SU-DHL-6 (cell line): ENCODE measurements around the gene NT5C1A.

ENCODE experiments used
- H2AFZ ChIP-seq: fragments of 200-600 bp; sonication (generic); 2 replicates; pipeline ENCODE4 v1.6.1; 2014; ENCODE audit warnings: low read depth, mild to moderate bottlenecking, moderate library complexity, mixed read lengths, antibody characterized with exemption, low read length; ENCODE audit not compliant: severe bottlenecking
- H3F3A ChIP-seq: fragments of 200-600 bp; shearing (Covaris generic); 2 replicates; pipeline ENCODE4 v1.6.0; 2016; ENCODE audit warnings: antibody characterized with exemption, mild to moderate bottlenecking; ENCODE audit not compliant: insufficient read depth
- H3K27ac ChIP-seq: fragments of 200-600 bp; sonication (generic); 2 replicates; pipeline ENCODE4 v1.5.1; 2016; ENCODE audit warnings: low read depth, mild to moderate bottlenecking, low read length, moderate library complexity, mixed read lengths
- H3K27me3 ChIP-seq: fragments of 200-600 bp; sonication (generic), shearing (Covaris generic); 2 replicates; pipeline ENCODE4 v1.6.0; 2014; ENCODE audit warnings: mild to moderate bottlenecking, low read length
- H3K36me3 ChIP-seq: fragments of 200-600 bp; sonication (generic); 2 replicates; pipeline ENCODE4 v1.6.1; 2014; ENCODE audit warnings: mild to moderate bottlenecking, low read length, mixed read lengths
- H3K4me2 ChIP-seq: fragments of 300-600, 200-600 bp; shearing (Covaris generic), sonication (generic); 2 replicates; pipeline ENCODE4 v1.6.0; 2014; ENCODE audit warnings: low read length, low read depth, mild to moderate bottlenecking; ENCODE audit not compliant: poor library complexity, severe bottlenecking
- H3K4me3 ChIP-seq: fragments of 200-600 bp; sonication (generic); 2 replicates; pipeline ENCODE4 v1.5.1; 2014; ENCODE audit warnings: antibody characterized with exemption, low read length, mild to moderate bottlenecking, mixed read lengths; ENCODE audit not compliant: insufficient read depth, poor library complexity, severe bottlenecking
- H3K79me2 ChIP-seq: fragments of 200-600 bp; sonication (generic); 2 replicates; pipeline ENCODE4 v1.6.1; 2014; ENCODE audit warnings: mild to moderate bottlenecking, low read length, moderate library complexity; ENCODE audit not compliant: insufficient read depth
- H3K9ac ChIP-seq: fragments of 200-600 bp; sonication (generic); 2 replicates; pipeline ENCODE4 v1.7.0; 2014; ENCODE audit warnings: mild to moderate bottlenecking, low read length
- H3K9me2 ChIP-seq: fragments of 200-600 bp; sonication (generic); replicated peaks from 2 replicates; pipeline ENCODE4 v1.6.1; 2014; ENCODE audit warnings: low read length; ENCODE audit not compliant: insufficient read depth
- H3K9me3 ChIP-seq: fragments of 200-600 bp; sonication (generic); 2 replicates; pipeline ENCODE4 v1.6.1; 2014; ENCODE audit warnings: low read length, mixed read lengths; ENCODE audit not compliant: insufficient read depth
- H4K20me1 ChIP-seq: fragments of 200-600 bp; sonication (generic); 2 replicates; pipeline ENCODE4 v1.6.1; 2014; ENCODE audit warnings: low read depth, mild to moderate bottlenecking, antibody characterized with exemption, low read length, moderate library complexity, mixed read lengths
- EZH2phosphoT487 ChIP-seq: fragments of 200-600 bp; sonication (generic), shearing (Covaris generic); conservative IDR thresholded peaks from 2 replicates; pipeline ENCODE4 v1.6.1; 2018; ENCODE audit warnings: mild to moderate bottlenecking, antibody characterized with exemption, low read length, moderate library complexity, mixed read lengths
- TF ChIP-seq, protein P1 (sequence below): fragments of 200-600 bp; sonication (generic); IDR thresholded peaks from one replicate; pipeline ENCODE4 v1.5.1; 2017; ENCODE audit warnings: antibody characterized with exemption, mild to moderate bottlenecking, low read length, moderate library complexity; ENCODE audit not compliant: insufficient read depth, poor library complexity, severe bottlenecking

Gene NT5C1A

DNA sequence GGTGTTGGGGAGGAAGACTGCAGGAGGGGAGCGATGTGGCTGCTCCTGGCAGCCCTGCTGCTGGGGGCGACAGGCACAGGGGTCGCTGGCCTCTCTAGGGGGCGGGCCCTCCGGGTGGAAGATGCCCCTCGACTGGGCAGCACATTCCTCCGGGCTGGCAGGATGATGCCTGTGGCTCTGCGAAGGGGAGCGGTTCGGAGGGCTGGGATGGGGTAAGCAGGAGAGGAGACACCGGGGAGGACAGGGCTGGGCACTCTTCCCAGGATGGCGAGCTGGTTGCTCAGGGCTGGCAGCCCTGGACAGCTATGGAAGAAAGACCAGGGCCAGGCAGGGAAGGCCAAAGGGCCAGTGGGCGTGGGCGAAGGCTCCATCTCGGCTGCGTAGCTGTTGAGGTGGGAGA, 45.3 kb downstream of the NT5C1A start:
- H3K4me3 ChIP-seq = no peak overlapping the region
- H3K36me3 ChIP-seq = no peaks in the 10 kb centered on the region
- no peak overlapping the region for H3K4me2 ChIP-seq
- no peaks in the 10 kb centered on the region for H3K9me3 ChIP-seq
- no peak overlapping the region for H3K9ac ChIP-seq
- H3K27ac ChIP-seq = no peak overlapping the region
- no peak overlapping the region for H2AFZ ChIP-seq
- H3K9me2 ChIP-seq = no peaks in the 10 kb centered on the region
- H3F3A ChIP-seq = no peaks in the 10 kb centered on the region
- no peak for TF ChIP-seq EZH2phosphoT487
- TF ChIP-seq, protein P1, sequence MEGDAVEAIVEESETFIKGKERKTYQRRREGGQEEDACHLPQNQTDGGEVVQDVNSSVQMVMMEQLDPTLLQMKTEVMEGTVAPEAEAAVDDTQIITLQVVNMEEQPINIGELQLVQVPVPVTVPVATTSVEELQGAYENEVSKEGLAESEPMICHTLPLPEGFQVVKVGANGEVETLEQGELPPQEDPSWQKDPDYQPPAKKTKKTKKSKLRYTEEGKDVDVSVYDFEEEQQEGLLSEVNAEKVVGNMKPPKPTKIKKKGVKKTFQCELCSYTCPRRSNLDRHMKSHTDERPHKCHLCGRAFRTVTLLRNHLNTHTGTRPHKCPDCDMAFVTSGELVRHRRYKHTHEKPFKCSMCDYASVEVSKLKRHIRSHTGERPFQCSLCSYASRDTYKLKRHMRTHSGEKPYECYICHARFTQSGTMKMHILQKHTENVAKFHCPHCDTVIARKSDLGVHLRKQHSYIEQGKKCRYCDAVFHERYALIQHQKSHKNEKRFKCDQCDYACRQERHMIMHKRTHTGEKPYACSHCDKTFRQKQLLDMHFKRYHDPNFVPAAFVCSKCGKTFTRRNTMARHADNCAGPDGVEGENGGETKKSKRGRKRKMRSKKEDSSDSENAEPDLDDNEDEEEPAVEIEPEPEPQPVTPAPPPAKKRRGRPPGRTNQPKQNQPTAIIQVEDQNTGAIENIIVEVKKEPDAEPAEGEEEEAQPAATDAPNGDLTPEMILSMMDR = no peak
- H4K20me1 ChIP-seq = no peaks in the 10 kb centered on the region
- H3K79me2 ChIP-seq = no peaks in the 10 kb centered on the region
- H3K27me3 ChIP-seq = no peaks in the 10 kb centered on the region

DNA sequence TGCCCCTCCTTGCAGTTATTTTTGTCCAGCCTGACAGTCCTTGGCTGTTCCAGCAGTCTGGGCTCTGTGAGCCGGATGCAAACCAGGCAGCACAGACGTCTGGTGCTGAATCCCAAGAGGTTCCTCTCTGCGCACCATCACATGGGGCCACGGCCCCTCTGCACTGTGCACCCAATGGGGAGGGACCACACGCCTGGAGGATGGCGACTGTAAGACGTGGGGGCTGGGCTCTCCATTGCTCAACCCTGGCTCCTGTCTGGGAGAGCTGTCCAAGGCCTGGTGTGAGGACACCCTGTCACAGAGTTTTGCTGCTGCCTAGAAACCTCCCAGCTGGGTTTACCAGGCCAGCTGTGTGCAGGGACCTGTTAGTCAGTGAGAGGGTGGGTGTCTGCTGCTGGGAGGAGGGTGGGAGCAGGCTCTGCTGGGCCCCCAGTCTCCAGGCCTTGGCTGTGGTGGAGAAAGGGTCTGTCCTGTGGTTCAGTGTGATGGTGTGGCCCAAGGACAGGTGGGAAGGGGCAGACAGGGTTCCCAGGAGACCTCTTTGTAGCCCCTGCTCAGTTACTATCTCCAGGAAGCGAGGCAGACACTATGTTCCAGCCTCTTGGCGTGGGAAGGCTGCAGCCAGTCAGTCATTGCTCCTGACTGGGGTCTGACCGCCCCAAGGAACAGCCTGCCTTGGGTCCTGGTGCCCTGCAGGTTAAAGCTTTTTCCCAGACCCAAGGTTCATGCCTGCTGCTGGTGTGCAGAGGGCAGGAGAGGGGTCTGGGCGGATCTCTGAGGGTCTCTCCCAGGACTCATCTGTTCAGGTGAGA, 46.2 kb downstream of the NT5C1A start:
- no peaks in the 10 kb centered on the region for H3K36me3 ChIP-seq
- no peak for TF ChIP-seq EZH2phosphoT487
- TF ChIP-seq, protein P1 = no peak
- H3F3A ChIP-seq = no peaks in the 10 kb centered on the region
- H3K9me3 ChIP-seq = no peaks in the 10 kb centered on the region
- H4K20me1 ChIP-seq = no peaks in the 10 kb centered on the region
- no peaks in the 10 kb centered on the region for H3K27me3 ChIP-seq
- H3K9me2 ChIP-seq = no peaks in the 10 kb centered on the region
- H2AFZ ChIP-seq = no peak overlapping the region
- no peak overlapping the region for H3K27ac ChIP-seq
- H3K79me2 ChIP-seq = no peaks in the 10 kb centered on the region
- no peak overlapping the region for H3K9ac ChIP-seq
- no peak overlapping the region for H3K4me3 ChIP-seq
- no peak overlapping the region for H3K4me2 ChIP-seq

DNA sequence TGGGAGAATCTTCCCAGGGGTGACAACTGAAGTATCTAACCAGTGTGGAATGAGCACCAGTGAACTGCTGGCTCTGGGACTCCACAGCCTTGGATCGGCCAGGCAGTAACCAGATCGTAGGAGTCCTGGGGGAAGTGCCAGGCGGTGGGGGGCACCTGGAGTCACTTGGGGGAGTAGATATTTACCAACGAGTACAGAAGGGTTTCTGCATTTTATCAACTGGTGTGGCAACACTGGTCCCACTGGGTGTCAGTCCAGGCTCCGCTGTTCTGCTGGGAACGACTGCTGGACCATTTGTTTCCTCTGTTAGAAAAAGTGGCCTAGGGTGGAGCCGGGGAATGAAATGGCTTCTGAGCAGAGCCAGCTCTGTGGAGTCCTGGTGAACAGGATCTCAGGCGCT, 46.9 kb downstream of the NT5C1A start:
- Histone ChIP-seq H3K4me3 (no peak overlapping the region), H4K20me1 (no peaks in the 10 kb centered on the region)

More for the DNA sequence above, 46.9 kb downstream of the NT5C1A start:
- Histone ChIP-seq H3K36me3 (no peaks in the 10 kb centered on the region), H3K9me3 (no peaks in the 10 kb centered on the region), H2AFZ (no peak overlapping the region), H3K79me2 (no peaks in the 10 kb centered on the region), H3K9ac (no peak overlapping the region), H3F3A (no peaks in the 10 kb centered on the region), H3K9me2 (no peaks in the 10 kb centered on the region), H3K4me2 (no peak overlapping the region), H3K27ac (no peak overlapping the region), H3K27me3 (no peaks in the 10 kb centered on the region)
- no peak for TF ChIP-seq EZH2phosphoT487
- TF ChIP-seq, protein P1 = no peak
